ENCODE measurements around the gene XRCC6.

DNA sequence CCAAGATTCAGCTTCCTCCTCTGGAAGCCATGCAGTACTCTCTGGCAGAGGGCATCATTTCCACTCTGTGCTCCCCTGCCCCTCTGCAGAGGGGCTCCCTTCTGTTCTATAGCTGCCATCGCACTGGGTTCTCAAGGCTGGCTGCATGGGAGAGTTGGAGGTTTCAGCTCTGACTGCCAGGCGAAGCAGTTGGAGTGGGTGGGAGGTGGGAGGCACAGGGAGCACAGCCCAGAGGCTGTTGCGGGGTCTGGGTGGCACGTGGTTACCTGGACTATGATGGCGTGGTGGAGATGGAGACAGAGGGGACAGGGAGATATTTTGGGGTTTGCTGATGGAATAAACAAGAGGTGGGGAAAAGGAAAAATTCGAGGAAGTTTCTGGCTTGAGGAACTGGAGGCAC lies 36.2 kb upstream of the XRCC6 start:
- TF ChIP-seq EZH2phosphoT487 (IDR thresholded peaks at IDR 0.05; ENCODE audit: borderline replicate concordance) (no peak), SIN3A (IDR thresholded peaks at IDR 0.05; ENCODE audit: low read depth) (no peak), MAX (IDR thresholded peaks at IDR 0.05) (no peak), POLR2A (IDR thresholded peaks at IDR 0.05; ENCODE audit: borderline replicate concordance, extremely low read depth, insufficient read depth, insufficient read length) (no peak), POLR2AphosphoS5 (IDR thresholded peaks at IDR 0.05; ENCODE audit: low read depth, low read length) (no peak), CTCF (IDR thresholded peaks at IDR 0.05 in 2 of 3, conservative IDR thresholded peaks at IDR 0.05 in 1 of 3; ENCODE audit: borderline replicate concordance in 1 of 3, insufficient read depth in 1 of 3, low read depth in 2 of 3, low read length in 2 of 3) (no peak), EZH2 (IDR thresholded peaks at IDR 0.05) (no peak), FOSL1 (IDR thresholded peaks at IDR 0.05; ENCODE audit: low read depth) (no peak), REST (IDR thresholded peaks at IDR 0.05; ENCODE audit: low read depth) (no peak), JUND (IDR thresholded peaks at IDR 0.05) (no peak), CEBPB (IDR thresholded peaks at IDR 0.05; ENCODE audit: low read depth) (no peak)
- TF ChIP-seq, protein P1, sequence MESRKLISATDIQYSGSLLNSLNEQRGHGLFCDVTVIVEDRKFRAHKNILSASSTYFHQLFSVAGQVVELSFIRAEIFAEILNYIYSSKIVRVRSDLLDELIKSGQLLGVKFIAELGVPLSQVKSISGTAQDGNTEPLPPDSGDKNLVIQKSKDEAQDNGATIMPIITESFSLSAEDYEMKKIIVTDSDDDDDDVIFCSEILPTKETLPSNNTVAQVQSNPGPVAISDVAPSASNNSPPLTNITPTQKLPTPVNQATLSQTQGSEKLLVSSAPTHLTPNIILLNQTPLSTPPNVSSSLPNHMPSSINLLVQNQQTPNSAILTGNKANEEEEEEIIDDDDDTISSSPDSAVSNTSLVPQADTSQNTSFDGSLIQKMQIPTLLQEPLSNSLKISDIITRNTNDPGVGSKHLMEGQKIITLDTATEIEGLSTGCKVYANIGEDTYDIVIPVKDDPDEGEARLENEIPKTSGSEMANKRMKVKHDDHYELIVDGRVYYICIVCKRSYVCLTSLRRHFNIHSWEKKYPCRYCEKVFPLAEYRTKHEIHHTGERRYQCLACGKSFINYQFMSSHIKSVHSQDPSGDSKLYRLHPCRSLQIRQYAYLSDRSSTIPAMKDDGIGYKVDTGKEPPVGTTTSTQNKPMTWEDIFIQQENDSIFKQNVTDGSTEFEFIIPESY (IDR thresholded peaks at IDR 0.05; ENCODE audit: extremely low read depth, insufficient replicate concordance, low read length), result no peak
